Epithelial cell of prostate (primary cell): ENCODE measurements around the gene RAB3GAP1.
"Not testable (repeated sequence)": the region's sequence is repeated elsewhere in the genome, so short reads cannot be mapped to it uniquely, and the experiment has no call there.

Experiments
- DNase-seq: peaks from one replicate; pipeline ENCODE4 v3.0.0-alpha.2; 2011; ENCODE audit warnings: low read depth, low spot score
- H3K27ac ChIP-seq: fragments of 450-650 bp; 2 replicates; pipeline ENCODE4 v1.5.1; 2017; ENCODE audit warnings: mild to moderate bottlenecking

The RAB3GAP1 gene

DNA sequence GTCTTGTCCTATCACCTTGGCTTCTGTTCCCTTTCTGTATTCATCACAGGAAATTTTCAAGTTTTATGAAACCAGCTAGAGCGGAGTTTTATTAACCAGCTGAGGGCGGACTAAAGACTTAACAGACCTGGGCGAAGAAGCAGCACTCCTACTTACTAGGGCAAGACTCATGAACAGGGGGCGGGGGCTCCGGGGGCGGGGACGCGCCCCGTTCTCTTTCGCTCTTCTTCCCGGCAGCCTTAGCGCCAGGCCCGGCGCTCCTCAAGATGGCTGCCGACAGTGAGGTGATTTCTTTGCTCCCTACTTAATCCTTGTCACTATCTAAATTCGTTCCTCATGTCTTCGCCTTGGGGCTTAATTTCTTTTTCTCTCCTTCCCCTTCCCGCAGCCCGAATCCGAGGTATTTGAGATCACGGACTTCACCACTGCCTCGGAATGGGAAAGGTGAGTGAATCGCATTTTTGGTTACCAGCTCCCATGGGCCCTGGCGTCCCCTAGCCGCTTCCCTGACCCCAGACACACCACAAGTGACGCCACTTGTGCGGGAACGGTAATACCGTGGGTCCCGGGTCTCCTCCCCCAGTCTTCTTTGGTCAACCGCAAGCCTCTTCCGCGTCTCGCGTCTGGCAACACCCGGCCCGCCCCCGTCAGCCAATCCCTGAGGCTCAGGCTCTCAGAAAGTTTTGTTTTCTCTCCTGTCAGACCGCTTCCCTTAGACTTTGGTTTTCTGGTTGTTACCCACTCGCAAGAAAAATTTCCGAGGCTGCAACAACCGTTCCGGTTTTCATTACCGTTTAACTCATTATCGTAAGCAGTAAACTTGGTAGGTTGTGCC lies at the start of gene RAB3GAP1:
TSS of gene RAB3GAP1 (plus strand) at position 251 of the 835 bp plus-strand sequence. CDS start at position 267, 16 bp downstream.
- no peak for DNase-seq
- H3K27ac ChIP-seq = peak within 1 kb of the TSS; percentile 96

DNA sequence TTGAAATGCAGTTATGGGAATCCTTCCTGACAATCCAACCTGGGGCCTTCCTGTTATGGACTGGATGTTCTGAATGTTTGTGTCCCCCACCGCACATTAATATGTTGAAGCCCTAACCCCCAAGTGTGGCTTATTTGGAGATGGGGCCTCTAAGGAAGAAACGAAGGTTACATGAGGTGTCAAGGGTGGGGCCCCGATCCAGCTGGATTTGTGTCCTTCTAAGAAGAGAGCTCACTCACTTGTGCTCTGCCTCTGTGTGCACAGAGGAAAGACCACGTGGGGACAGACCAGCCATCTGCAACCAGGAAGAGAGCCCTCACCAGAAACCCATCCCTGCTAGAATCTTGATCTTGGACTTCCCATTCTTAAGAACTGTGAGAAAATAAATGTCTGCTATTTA lies 49.3 kb upstream of the RAB3GAP1 start:
- DNase-seq = no peak
- no peak overlapping the region for H3K27ac ChIP-seq

- H3K27ac ChIP-seq = no peak overlapping the region
- no peak for DNase-seq
Observed at GRCh38 chr2:135004005-135004746, 47.9 kb upstream of the RAB3GAP1 start.

DNA sequence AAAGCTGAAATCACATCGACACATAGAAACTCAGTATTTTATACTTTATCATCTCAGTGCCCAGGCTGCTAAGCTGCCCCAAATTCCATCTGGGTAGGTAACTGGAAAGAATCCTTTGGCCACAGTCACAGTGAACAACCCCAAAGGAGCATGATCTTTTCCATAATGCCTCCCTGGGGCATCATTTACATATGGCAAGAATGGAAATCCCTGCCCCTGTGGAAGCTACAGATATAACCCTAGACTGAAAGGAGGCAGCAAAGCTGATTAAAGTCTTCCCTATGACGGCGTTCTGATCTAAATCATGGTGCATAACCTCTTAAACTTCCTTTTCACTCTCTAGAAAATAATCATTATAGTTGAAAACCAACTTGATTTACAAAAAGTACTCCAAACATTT lies 46.3 kb upstream of the RAB3GAP1 start:
- no peak overlapping the region for H3K27ac ChIP-seq
- no peak for DNase-seq

GRCh38 chr2:135009339-135009738 lies 42.8 kb upstream of the RAB3GAP1 start:
- no peak for DNase-seq
- no peak overlapping the region for H3K27ac ChIP-seq

DNA sequence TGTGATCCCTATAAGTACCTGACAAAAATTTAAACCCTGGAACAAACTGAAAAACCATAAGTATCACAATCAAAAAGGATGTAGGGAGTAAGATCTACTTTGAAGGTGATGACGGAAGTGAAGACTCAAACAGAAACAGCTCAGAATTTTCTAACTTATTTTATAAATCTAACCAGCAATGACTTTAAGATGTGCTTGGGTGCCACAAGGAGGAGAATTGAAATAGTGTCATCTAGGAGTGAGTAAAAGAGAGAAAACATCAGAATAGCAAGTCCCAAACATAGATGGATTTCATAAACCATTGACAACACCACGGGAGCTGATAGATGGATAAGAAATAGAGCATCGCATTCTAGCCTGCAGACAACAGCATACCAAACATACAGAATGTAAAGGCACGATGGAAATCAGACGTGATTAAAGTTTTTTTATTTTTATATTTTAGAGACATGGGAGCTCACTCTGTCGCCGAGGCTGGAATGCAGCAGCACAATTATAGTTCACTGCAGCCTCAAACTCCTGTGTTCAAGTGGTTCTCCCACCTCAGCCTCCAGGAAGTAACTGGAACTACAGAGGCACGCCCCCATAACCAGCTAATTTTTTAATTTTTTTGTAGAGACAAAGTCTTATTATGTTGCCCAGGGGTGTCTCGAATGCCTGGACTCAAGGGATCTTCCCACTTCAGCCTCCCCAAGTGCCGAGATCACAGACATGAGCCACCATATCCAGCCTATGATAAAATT lies 41.7 kb upstream of the RAB3GAP1 start:
- no peak for DNase-seq
- no peak overlapping the region for H3K27ac ChIP-seq

- H3K27ac ChIP-seq = no peak overlapping the region
- no peak for DNase-seq
Observed at GRCh38 chr2:135011633-135012032, 40.5 kb upstream of the RAB3GAP1 start.

- DNase-seq = no peak
- H3K27ac ChIP-seq = no peak overlapping the region
Observed at GRCh38 chr2:135021618-135022017, 30.5 kb upstream of the RAB3GAP1 start.

DNA sequence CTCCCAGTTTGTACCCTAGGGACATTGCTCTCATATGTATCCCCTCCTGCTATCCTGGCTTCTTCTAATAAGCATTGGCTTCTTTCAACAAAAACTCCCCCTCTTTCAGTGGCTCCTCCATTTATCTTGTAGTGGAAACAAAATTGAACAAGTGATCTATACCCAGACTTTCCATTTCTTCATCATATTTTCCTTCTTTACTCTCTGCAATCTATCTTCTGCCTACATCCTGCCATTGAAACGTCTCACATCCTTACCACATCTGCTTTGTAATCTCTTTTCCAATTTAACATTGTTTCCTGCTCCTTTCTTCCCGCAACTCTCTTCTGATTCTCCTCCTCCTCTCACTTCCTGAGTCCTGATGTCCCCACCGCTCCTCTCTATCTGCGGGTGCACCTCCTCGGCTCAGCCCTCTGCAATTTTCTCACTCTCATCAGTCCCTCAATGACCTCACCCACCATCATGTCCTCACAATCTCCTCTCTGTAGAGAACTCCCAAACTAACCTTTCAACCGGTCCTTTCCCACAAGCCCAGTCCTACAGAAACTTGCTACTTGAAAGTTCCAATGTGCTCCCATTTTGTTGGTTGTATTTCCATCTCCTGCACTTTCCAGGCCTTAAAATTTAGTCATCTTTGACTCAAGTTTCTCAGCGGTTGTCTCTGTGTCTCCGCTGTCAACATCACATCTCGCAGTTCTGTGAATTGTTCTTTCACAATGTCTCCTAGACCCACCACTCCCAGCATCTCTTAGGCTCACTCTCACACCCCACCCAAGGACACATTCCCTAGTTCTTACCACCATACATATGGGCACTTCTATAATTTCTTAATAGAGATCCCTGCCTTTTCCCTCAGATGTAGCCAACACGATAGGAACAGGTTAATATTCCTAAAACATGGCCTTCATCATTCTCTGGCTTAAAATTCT lies 28.9 kb upstream of the RAB3GAP1 start:
- DNase-seq = no peak
- H3K27ac ChIP-seq = no peak overlapping the region

- no peak overlapping the region for H3K27ac ChIP-seq
- no peak for DNase-seq
Observed at GRCh38 chr2:135023886-135024485, 28.1 kb upstream of the RAB3GAP1 start.

- DNase-seq = no peak
- H3K27ac ChIP-seq = no peak overlapping the region
Observed at GRCh38 chr2:135029481-135030134, 22.5 kb upstream of the RAB3GAP1 start.

GRCh38 chr2:135030826-135031225 lies 21.3 kb upstream of the RAB3GAP1 start:
- no peak for DNase-seq
- H3K27ac ChIP-seq = no peak overlapping the region

GRCh38 chr2:135033216-135033615 lies 18.9 kb upstream of the RAB3GAP1 start:
- not testable (repeated sequence) for DNase-seq, H3K27ac ChIP-seq

- no peak for DNase-seq
Observed at GRCh38 chr2:135037831-135038230, 14.3 kb upstream of the RAB3GAP1 start.

DNA sequence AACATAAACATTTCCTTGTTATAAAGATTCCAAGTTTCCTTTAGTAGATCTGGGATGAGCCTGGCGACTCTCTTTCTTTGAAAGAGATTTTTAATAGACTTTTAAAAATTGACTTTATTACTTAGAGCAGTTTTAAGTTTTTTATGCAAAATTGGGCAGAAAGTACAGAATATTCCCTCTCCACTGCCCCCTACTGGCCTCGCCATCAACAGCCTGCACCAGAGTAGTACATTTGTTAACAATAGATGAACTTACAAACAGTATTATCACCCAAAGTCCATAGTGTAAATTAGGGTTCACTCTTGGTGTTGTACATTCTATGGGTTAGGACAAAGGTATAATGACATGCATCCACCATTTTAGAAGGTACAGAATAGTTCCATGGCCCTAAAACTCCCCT lies 8.7 kb upstream of the RAB3GAP1 start:
- DNase-seq = no peak
- no peak overlapping the region for H3K27ac ChIP-seq

More at GRCh38 chr2:135037831-135038230, 14.3 kb upstream of the RAB3GAP1 start:
- H3K27ac ChIP-seq = no peak overlapping the region

DNA sequence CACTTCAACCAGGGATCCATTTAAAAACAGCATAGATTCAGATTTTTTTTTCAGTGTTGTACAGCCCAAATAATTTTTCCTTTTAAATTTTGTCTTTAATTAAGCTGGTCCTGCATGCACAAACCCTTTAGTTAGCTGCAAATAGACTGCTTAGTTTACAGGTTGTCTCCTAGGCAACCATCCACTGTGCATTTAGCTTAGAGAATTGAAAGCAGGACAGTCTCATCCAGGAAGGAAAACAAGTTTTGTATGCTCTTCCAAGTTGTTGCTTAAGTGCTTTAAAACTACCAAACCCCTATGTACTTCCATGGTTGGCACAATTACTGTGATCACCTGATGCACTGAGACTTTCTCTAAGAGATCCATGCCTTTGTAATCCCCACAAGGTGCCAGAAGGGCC lies 4.8 kb upstream of the RAB3GAP1 start, which contains the start of gene MAP3K19:
TSS of gene MAP3K19 (minus strand) at position 148 of the 400 bp plus-strand sequence. CDS start 22,800 bp downstream, outside the sequence.
- no peak for DNase-seq
- H3K27ac ChIP-seq = no peak within 1 kb of the TSS

DNA sequence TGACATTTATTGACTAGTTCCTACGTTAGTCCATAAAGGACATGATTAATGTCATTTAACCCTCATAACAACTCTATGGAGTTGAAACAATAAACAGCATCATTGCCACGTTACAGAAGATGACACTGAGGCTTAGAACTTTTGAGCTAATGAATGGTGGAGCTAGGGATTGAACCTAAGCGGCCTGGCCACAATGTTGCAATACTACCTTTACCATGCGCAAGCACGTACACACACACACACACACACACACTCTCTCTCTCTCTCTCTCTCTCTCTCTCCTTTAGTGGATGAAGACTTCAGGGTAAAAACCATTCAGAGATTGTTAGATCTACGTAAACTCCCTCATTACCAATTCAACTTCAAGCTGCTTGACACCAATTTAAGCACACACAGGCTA lies 4.0 kb upstream of the RAB3GAP1 start:
- no peak overlapping the region for H3K27ac ChIP-seq
- DNase-seq = no peak

DNA sequence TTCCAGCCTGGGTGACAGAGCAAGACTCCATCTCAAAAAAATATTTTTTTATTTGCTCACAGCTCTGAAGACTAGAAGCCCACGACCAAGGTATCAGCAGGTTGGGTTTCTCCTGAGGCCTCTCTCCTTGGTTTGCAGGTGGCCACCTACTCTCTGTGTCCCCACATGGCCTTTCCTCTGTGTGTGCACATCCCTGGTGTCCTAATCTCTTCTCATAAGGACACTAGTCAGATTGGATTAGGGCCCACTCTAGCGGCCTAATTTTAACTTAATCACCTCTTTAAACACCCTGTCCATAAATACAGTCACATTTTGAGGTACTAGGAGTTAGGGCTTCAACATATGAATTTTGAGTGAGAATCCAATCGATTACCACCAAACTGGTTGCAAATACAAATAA lies 2.0 kb upstream of the RAB3GAP1 start:
- no peak overlapping the region for H3K27ac ChIP-seq
- no peak for DNase-seq

DNA sequence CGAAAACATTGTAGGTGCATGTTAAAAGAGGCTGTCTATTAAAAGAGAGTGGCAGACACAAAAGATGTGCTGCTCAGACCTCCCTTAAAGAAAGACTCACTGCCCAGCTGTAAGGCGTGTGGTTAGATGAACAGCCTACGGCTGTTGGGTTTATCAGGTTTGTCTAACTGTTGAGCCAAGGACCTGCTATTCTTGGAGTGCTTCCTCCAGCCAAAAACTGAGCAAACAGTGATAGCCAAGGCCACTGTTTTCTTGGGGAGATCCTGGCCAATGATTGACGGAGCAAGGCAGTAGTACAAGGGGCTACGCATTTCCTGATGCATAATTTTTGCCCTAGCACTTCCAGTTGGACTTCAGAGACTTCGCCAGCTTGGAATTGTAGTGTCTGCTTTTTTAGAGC lies 1.4 kb upstream of the RAB3GAP1 start:
- no peak overlapping the region for H3K27ac ChIP-seq
- no peak for DNase-seq
